Germinal center (tissue), 1 donor: ENCODE data around the gene PLCB3.

Experiments used
- DNase-seq: peaks from one replicate; pipeline ENCODE4 v3.0.0; 2012; ENCODE audit warnings: mixed read lengths, low spot score

The PLCB3 gene

DNA sequence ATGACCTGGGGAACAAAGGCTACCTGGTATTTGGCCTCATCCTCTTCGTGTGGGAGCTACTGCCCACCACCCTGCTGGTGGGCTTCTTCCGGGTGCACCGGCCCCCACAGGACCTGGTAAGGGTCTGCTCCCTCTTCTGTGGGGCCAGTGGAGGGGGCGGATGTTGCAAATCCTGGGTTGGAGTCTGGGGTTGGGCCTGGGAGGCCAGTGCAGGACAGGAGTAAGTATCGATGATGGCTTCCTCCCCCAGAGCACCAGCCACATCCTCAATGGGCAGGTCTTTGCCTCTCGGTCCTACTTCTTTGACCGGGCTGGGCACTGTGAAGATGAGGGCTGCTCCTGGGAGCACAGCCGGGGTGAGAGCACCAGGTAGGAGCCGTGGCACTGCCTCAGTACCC lies 37.0 kb downstream of the PLCB3 start:
- no peak for DNase-seq

DNA sequence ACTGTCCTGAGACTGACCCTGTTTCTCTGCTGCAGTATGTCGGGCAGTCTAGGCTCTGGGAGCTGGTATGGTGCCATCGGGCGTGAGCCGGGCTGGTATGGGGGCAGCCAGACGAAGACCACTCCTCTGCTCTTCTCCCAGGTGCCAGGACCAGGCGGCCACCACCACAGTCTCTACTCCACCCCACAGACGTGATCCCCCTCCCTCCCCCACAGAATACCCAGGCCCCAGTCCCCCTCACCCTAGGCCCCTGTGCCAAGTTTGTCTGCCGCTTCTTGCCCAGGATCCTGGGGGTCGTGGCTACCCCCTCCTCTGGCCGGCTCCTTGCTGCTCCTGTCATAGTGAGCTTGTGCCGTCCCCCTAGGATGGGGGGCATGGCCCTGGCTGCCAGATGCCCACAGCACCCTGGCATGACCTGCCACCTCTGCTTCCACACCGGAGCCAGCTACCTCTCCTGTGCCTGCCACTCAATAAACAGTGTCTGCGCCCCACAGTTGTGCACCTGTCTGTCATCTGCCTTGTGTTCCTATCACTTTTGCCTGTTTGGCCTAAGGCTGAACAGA lies 37.8 kb downstream of the PLCB3 start:
- DNase-seq, result no peak

DNA sequence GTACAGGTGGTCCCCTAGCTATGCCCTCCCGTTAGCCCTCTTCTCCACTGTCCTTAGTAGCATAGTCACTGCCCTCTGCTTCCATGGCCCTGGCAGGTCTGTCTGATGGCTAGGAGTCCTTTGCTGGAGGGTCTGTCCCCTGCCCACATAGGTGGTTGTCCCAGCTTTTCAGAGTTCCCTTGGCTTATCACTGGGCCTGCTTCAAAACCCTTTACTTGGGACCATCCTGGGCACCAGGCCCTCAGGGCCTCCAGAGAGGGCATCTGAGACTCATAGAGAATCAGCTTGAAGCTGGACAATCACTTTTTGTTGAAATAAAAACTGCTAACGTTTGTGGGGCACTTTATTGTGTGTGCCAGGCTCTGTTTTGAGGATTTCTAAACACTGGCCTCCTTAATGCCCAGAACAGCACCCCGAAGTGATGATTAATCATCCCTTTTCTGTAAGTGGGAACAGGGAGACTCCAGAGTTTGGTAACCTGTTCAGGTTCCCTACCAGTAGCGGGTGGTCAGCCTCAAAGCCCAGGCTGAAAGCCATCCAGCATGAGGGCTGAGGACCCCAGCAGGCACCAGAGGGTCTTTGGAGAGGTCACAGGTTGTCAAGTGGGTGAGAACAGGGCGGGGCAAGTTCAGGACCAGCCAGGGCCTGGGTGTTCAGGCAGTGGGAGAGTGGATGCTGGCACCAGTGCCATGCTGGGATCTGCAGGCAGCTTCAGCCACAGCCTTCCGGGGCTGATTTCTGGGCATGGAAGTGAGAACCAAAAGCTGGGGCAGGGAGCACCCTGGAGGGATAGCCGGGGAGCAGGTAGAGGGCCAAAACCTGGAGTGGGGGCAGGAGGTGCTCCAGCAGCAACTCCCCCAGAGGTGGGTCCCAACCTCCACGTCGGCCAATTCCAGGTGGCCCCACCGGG lies 39.3 kb downstream of the PLCB3 start:
- no peak for DNase-seq

DNA sequence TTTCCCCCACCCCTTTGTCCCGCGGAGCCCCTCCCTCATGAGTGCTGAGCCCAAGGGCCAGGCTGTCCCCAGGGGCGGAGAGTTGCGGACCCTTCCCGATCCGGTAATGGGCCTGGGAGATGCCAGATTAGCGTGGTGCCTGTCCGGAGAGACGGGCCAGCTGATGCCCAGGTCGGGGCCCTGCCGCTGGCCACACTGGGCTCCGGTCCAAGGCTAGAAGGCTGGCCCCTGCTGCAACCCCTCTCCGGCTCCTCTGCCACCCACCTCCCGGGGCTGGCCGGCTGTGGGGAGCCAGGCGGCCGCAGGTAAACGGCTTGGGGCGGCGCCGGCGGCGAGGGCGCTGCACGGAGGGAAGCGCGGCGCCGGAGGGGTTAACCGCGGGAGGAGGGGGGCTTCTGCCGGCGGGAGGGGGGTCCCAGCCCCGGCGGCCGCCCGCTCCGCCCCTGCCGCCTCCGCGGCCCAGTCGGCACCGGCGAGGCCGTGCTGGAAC lies 40.0 kb downstream of the PLCB3 start, which contains the start of gene KCNK4:
Gene KCNK4 (plus strand): TSS at position 41 of the 490 bp plus-strand sequence. CDS start 1,717 bp downstream, outside the sequence.
- no peak for DNase-seq

DNA sequence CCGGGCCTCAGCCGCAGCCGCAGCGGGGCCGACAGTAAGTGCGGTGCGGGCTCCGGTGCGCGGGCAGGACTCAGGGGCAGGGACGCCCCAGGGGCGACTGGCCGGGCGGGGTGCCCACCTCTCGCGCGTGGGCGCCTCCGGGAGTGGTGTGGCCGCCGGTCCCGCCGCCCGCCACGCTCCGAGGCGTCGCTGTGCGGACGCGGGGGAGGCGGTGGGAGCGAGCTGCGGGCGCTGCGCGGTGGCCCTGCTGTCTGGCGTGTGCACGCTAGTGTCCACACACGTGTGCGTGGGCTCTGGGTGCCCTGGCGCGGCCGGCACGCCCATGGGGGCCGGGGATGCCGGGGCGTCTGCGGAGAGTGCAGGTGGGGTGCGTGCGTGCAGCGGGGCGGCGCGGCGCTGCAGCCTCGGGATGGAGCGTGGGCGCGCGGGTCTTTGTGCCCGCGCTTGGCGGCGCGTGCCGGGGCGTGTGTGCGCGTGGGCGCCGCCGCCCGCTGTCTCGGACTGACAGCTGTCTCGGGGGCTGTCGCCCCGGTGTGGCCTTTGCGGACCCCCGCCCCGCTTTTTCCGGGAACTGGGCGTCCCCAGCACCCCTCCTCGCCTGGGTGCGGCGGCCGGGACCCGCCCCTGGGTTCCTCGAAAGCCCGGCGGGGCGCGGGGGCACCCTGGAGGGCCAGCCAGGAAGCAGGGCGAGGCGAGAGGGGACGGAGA lies 40.6 kb downstream of the PLCB3 start:
- DNase-seq, result no peak

DNA sequence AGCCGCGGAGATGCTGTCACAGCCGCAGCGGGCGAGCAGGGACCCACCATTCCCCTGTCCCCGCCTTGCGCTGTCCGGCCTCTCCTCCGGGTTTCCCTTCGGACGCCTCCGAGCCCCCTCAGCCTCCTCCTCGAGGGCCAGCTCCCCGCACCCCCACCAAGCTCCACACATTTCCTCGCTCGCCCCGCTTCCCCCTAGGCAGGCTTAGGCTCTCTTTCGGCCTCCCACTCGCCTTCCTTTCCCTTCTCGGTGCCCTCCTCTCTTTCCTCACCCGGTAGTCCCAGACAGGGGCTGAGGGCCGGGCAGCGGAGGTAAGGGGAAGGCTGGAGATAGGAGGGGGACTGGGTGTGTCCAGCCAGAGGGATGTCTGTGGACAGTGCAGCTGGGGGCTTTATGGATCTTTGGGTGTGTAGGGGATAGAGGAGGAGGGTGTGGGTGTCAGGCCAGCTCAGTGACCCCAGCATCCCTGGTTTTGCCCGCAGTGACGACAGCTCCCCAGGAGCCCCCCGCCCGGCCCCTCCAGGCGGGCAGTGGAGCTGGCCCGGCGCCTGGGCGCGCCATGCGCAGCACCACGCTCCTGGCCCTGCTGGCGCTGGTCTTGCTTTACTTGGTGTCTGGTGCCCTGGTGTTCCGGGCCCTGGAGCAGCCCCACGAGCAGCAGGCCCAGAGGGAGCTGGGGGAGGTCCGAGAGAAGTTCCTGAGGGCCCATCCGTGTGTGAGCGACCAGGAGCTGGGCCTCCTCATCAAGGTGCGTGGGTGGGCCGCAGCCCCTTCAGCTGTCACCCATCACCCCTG lies 41.3 kb downstream of the PLCB3 start:
- no peak for DNase-seq

DNA sequence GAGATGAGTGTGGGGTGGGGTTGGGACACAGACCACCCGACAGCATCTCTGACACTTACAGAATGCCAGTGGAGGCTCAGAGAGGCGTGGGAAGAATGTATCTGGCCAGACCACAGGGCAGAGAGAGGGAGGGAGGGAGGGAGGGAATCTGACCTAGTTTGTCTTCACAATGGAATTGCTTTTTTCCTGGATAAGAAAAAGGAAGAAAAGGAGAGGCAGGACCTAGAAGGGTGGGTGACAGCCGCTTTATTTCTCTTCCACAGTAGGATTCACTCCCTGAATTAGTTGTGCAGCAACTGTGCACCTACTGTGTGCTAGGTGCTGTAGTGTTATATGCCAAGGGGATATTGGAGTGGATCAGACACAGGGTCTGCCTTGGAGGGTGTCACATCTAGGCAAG lies 43.4 kb downstream of the PLCB3 start:
- no peak for DNase-seq

DNA sequence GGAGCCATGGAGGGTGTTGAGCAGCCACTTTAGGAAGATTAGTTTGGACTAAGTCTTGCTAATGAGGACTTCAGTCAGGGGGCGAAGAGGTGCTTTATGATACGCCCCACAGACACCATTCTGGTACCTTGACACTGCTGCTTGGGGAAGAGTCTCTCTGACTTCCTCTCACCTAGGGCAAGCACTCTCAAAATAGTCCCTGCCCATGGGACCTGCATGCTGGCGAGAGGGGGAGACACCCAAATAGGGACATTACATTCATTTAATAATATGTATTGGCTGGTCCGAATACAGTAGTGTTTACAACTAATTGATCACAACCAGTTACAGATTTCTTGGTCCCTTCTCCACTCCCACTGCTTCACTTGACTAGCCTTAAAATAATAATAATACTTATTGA lies 44.4 kb downstream of the PLCB3 start:
- no peak for DNase-seq

DNA sequence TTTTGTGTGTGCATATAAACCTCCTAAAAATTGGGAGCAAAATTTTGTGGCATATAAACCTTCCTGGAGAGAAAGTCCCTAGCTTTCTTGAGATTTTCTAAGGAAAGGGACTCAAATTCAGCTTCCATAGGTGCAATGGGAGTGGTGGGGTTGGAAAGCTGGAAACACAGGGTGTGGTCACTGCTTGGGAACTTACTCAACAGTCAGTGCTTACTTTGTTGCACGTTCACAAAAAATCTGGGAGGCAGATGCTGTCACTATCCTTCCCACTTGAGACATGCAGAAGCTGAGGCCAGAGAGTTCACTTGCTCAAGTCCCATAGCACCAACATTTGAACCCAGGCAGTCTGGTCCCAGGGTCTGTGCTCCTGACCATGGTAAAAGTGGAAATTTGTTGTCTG lies 44.9 kb downstream of the PLCB3 start:
- no peak for DNase-seq

DNA sequence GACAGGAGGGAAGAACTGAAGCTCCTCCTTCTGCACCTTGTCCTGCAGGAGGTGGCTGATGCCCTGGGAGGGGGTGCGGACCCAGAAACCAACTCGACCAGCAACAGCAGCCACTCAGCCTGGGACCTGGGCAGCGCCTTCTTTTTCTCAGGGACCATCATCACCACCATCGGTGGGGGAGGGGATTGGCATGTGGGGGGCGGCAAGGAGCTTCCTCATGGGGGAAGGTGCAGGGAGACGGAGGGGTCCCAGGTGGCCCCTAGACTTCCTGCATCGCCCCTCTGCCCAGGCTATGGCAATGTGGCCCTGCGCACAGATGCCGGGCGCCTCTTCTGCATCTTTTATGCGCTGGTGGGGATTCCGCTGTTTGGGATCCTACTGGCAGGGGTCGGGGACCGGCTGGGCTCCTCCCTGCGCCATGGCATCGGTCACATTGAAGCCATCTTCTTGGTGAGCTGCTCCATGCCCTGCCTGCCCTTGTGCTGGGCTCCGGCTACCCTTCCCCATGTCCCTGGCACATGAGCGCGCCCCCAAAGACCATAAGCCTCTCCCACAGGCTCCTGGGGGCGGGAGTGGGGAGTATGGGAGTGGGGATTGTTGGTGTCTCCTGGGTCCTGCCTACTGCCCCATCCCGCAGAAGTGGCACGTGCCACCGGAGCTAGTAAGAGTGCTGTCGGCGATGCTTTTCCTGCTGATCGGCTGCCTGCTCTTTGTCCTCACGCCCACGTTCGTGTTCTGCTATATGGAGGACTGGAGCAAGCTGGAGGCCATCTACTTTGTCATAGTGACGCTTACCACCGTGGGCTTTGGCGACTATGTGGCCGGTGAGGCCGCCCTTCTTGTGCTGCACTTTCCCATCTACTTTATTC lies 45.7 kb downstream of the PLCB3 start:
- DNase-seq, result no peak

DNA sequence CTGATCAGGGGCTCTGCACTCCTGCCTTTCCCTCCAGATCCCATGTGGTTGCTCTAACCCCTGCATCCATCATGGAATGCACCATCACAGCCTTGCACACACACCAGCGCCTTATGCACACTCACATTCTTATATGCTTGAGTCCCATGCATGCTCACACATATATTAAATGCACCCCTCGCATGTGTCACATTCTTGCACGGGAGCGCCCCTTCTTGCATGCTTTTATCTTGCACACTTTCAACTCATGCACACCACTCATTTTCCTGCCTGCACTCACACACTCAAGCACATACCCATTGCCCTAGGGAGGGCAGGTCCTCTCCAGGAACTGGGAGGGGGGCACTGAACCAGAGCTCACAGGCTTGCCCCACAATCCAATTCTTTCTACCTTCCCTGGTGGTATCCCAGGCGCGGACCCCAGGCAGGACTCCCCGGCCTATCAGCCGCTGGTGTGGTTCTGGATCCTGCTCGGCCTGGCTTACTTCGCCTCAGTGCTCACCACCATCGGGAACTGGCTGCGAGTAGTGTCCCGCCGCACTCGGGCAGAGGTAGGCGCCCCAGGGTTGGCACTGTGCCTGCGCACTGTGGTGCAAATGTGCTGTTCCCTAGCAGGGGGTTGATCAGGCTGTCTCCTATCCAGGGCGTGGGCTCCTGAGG lies 46.5 kb downstream of the PLCB3 start:
- DNase-seq, result no peak

DNA sequence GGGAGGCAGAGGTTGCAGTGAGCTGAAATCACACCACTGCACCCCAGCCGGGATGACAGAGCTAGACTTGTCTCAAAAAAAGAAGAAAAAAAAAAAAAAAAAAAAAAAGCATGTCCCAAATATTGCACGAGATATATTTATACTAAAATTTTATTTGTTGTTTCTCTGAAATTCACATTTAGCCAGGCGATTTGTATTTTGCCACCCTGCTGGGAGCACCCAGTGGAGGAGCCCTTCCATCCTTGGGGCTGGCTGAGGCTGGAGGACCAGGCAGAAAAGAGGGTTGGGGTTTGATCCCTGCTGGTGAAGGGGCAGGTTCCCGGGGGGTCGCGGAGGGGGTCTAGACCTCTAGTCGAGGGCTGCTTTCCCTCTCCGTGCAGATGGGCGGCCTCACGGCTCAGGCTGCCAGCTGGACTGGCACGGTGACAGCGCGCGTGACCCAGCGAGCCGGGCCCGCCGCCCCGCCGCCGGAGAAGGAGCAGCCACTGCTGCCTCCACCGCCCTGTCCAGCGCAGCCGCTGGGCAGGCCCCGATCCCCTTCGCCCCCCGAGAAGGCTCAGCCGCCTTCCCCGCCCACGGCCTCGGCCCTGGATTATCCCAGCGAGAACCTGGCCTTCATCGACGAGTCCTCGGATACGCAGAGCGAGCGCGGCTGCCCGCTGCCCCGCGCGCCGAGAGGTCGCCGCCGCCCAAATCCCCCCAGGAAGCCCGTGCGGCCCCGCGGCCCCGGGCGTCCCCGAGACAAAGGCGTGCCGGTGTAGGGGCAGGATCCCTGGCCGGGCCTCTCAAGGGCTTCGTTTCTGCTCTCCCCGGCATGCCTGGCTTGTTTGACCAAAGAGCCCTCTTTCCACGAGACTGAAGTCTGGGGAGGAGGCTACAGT lies 47.9 kb downstream of the PLCB3 start:
- no peak for DNase-seq

DNA sequence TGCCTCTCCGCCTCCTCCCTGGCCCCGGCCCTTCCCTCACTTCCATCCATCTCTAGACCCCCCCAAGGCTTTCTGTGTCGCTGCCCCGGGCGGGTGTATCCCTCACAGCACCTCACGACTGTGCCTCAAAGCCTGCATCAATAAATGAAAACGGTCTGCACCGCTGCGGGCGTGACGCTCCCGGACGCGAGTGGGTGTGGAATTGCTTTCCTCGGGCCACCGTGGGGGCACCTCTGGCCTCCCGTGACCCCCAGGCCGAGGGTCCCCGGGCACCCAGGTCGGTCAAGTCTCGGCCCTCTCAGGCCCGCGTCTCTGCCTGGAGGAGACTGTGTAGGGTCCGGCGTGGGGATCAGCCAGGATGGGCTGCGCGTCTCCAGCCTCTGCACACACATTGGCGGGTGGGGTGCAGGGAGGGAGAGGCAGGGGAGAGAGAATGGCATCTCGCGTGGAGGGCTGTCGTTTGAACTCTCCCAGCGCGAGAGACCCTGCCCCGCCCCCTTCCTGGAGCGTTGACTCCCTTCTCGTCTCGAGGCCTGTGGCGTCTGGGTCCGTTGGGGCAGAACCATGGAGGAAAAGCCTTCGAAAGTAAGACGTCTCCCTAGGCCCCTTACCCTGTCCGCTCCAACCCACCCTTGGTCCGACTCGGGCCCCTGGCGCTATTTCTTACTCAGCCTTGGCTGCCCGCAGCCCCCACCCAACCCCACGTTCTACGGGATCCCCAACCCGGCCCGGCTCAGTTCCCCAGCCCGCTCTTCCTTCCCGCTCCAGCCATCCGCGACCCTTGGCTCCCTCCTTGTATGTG lies 48.7 kb downstream of the PLCB3 start, which contains the start of gene CATSPERZ:
Gene CATSPERZ (plus strand): TSS at position 512 of the 802 bp plus-strand sequence. CDS start 53 bp downstream, at position 565.
- DNase-seq, result no peak

DNA sequence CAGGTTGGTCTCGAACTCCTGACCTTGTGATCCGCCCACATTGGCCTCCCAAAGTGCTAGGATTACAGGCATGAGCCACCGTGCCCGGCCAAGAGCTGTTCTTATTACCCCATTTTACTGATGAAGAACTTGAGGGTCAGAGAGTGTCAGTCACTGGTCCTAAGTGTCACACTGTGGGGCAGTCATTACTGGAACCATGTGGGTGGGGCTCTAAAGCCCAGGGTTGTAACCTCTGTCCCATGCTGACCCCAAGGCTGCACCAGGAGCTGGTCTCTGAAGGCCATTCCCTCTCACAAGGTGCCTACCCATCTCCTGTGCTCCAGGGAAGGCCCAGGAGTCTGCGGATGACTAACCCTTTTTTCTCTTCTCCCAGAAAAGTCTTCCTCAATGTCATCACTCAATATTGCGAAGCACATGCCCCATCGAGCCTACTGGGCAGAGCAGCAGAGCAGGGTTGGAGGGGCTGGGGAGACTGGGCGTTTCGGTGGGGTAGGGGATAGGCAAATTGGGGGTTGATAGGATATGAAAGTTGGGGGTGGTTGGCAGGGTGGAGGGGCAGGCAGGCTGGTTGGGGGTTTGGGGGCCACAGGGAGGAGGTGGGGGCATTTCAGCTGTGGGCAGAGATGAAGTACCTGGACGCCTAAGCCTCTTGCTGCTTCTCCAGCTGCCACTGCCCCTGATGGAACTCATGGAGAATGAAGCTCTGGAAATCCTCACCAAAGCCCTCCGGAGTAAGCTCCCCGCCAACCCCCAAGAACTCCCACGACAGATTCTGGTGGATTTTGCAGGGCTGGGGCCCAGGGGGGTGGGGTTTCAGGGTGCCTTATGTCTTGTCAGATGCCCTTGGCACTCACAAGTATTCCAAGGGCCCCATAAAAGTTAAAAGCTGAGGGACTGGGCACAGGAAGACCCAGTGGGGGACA lies 52.0 kb downstream of the PLCB3 start:
- DNase-seq, result no peak

DNA sequence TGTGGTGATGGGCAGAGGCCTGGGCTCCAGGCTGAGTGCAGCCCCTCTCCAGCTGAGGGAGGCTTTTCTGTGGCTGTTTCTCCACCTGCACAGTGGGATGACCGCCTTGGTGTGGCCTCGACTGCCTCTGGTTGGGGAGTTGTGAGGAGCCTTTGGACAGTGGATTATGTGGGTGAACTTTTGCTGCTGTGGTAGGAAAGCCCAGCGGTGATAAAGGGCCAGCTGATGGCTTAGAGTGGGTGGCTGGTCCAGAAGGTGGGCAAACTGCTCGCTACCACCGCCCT lies 52.6 kb downstream of the PLCB3 start:
- no peak for DNase-seq

DNA sequence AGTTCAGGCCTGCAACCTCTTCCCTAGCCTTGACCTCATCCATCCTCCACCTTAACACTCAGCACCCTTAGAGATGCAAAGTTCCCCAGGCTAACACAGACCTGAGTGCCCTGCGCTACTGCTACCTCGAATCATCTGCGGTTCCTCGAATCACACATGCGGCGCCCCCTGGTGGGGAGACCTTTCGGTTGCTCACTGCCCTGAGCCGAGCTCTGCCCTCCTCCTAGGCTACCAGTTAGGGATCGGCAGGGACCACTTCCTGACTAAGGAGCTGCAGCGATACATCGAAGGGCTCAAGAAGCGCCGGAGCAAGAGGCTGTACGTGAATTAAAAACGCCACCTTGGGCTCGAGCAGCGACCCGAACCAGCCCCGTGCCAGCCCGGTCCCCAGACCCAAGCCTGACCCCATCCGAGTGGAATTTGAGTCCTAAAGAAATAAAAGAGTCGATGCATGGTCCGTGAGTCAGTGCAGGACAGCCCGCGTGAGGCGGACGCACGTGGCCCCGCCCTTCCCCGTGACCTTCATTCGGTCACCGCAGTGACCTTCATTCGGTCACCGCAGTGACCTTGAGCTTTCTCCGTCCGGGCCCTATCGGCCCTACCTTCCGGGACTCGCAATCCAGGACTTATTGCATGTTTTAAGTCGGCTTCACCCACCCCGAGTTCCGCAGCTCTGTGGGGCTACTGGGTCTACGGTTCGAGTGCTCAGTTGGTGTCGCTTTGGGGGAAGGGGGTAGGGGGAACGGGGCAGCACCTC lies 53.2 kb downstream of the PLCB3 start:
- peak; percentile 86 for DNase-seq
